Mucosa of stomach (tissue), 1 donor: ENCODE data around the gene PDE8B.

Source experiments
- H3K27me3 ChIP-seq: one replicate; pipeline ENCODE4 v1.7.0; 2013; ENCODE audit warnings: mild to moderate bottlenecking, low read length; ENCODE audit not compliant: control insufficient read depth, insufficient read depth
- H3K36me3 ChIP-seq: one replicate; pipeline ENCODE4 v1.7.0; 2013; ENCODE audit warnings: low read length; ENCODE audit not compliant: control insufficient read depth, insufficient read depth
- H3K4me1 ChIP-seq: one replicate; pipeline ENCODE4 v1.7.0; 2013; ENCODE audit warnings: mild to moderate bottlenecking, low read length; ENCODE audit not compliant: control insufficient read depth, insufficient read depth
- H3K4me3 ChIP-seq: one replicate; pipeline ENCODE4 v1.7.0; 2013; ENCODE audit warnings: low read length
- H3K9ac ChIP-seq: one replicate; pipeline ENCODE4 v1.7.0; 2013; ENCODE audit warnings: mild to moderate bottlenecking, low read length, moderate library complexity
- H3K9me3 ChIP-seq: one replicate; pipeline ENCODE4 v1.7.0; 2013; ENCODE audit warnings: mild to moderate bottlenecking, low read length, moderate library complexity; ENCODE audit not compliant: control insufficient read depth
- donor health status: Pancreatic carcinoma.

PDE8B gene

DNA sequence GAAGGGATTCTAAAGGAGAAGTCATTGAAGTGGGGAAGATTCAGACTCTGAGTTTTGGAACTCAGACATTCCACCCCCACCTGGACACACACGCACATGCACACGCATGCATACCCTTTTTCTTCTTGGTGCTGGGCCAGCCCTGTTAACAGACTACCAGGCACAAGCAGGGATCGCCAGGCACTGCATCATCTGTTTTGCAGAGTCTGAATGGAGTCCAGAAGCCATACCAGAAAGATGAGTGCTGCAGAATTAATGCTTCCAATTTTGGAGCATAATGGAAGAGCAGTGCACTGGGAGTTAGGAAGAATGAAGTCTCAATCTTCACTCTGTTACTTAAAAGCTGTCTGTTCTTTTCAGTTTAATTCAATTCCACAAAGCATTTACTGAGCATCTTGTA, 95.5 kb downstream of the PDE8B start:
- Histone ChIP-seq H3K4me1 (no peaks in the 10 kb centered on the region), H3K9me3 (no peaks in the 10 kb centered on the region), H3K36me3 (no peaks in the 10 kb centered on the region), H3K9ac (no peak overlapping the region), H3K4me3 (no peak overlapping the region), H3K27me3 (no peaks in the 10 kb centered on the region)

DNA sequence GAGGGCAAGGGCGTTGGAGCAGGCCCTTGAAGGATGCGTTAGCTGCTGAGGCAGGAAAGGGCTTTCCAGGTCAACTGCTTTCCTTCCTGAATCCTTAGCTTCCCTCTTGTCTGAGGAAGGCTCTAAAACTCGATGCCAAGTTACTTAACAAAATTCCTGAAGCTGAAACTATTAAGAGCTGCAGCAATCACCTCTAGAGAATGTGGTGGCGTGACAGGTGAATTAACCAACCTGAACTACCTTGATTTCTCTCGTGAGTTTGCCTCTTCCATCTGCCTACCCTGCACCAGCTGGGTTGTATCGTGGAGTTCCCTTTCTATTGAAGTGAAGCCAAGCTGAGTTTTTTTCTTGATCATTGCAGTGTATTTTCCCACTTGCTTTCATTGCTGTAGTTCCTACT, 96.1 kb downstream of the PDE8B start:
- Histone ChIP-seq H3K4me3 (no peak overlapping the region), H3K9ac (no peak overlapping the region), H3K9me3 (no peaks in the 10 kb centered on the region)

DNA sequence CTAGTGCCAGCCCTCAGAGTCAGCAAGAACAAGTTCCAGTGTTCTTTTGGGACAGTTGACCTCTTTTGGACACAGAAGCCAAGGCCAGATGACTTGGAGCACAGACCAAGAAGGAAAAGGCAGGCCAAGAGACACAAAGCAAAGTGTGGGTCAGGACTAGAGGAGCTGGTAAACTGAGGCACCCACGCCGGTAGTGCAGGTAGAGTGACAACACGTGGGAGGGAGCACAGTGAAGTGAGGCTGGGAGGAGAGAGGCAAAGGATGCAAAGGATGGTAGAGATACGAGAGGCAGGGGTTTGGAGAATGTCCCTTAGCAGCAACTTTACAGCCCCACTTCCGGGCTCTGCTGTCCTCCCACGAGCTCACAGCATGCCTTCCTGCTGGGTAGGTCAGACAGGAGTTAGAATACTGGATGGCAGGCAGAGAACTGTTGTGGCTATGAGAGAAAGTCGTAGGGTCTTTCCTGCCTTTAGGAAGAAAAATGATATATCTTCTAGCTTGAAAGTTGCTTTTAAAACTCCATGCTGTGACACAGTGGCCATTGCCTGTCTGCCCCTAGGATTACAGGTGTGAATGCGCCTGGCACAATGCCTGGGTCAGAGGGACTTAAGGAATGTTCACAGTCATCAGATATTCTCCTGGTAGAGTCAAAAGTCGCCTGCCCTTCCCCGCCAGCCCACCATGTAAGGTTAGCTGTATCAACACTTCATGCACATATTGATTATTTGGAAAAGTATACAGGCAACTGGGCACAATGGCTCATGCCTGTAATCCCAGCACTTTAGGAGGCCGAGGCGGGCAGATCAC, 97.9 kb downstream of the PDE8B start:
- Histone ChIP-seq H3K9ac (no peak overlapping the region), H3K9me3 (no peaks in the 10 kb centered on the region), H3K4me3 (no peak overlapping the region), H3K36me3 (no peaks in the 10 kb centered on the region), H3K4me1 (no peaks in the 10 kb centered on the region), H3K27me3 (no peaks in the 10 kb centered on the region)

More for the DNA sequence above, 96.1 kb downstream of the PDE8B start:
- Histone ChIP-seq H3K4me1 (no peaks in the 10 kb centered on the region), H3K27me3 (no peaks in the 10 kb centered on the region), H3K36me3 (no peaks in the 10 kb centered on the region)

DNA sequence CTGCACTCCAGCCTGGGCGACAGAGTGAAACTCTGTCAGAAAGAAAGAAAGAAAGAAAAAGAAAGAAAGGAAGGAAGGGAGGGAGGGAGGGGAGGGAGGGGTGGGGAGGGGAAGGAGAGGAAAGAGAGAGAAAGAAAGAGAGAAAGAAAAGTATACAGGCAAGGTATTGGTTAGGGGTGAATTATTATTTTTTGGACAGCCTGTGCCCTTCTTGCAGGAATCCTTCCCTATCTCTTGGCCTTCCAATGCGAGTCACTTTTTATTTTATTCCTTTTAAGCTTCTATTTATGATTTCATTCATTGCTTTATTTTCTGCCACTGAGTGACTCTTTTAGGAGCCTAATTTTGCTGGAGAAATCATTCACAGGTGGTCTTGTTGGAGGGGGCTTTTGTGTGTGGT, 98.7 kb downstream of the PDE8B start:
- Histone ChIP-seq H3K27me3 (no peaks in the 10 kb centered on the region), H3K4me1 (no peaks in the 10 kb centered on the region), H3K9ac (no peak overlapping the region), H3K36me3 (no peaks in the 10 kb centered on the region), H3K4me3 (no peak overlapping the region), H3K9me3 (no peaks in the 10 kb centered on the region)

DNA sequence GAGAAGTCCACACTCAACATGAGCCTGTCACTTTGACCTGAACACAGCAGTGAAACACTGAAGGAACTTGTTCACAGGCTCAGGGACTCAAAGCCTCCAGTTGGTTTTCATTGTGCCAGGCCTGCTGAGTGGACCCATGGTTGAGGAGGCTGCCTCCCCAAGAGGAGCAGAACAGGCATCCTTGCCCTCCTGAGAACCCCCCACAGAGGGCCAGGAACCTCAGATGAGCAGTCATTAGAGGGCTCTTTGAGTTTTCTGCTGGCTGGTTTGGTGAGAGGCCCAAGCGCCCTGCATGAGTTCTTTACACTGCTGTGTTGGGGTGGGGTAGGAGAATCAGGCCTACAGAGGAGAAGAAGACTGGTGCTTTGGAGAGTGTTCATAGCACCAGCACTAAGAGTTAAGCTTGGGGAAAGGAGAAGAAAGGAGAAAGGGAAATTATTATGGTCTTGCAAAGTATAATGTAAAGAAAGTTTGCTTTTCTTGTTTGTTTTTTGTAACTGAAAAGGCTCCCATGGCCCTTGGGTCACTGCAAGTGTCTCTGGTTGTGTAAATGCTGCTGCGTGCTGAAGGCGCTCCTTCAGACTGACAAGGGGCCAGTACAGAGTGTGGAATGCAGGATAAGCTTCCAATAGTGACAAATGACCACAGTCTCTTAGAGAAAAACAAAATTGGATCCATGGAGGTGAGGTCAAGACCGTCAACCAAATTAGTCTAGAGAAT, 100.2 kb downstream of the PDE8B start:
- Histone ChIP-seq H3K9me3 (no peaks in the 10 kb centered on the region), H3K4me3 (no peak overlapping the region), H3K27me3 (no peaks in the 10 kb centered on the region), H3K4me1 (no peaks in the 10 kb centered on the region), H3K36me3 (no peaks in the 10 kb centered on the region), H3K9ac (no peak overlapping the region)

DNA sequence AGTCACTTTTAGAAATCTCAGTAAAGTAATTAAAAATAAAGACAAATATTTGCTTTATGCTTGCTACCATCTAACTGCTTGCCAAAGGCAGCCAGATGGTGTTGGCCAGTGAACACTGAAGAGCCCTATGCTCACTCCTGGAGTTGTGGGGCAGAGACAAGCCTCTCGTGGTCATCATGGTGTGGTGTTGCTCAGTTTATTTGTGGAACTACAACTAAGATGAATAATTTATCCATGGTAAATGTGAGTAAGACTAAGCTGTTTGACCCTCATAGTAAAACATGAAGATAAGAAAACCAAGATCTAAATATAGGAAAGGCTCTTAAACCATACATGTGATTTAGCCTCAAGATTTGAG, 100.7 kb downstream of the PDE8B start:
- no peaks in the 10 kb centered on the region for H3K4me1 ChIP-seq
- H3K9me3 ChIP-seq, result no peaks in the 10 kb centered on the region
- H3K4me3 ChIP-seq, result no peak overlapping the region
- no peaks in the 10 kb centered on the region for H3K36me3 ChIP-seq
- H3K27me3 ChIP-seq, result no peaks in the 10 kb centered on the region
- no peak overlapping the region for H3K9ac ChIP-seq

DNA sequence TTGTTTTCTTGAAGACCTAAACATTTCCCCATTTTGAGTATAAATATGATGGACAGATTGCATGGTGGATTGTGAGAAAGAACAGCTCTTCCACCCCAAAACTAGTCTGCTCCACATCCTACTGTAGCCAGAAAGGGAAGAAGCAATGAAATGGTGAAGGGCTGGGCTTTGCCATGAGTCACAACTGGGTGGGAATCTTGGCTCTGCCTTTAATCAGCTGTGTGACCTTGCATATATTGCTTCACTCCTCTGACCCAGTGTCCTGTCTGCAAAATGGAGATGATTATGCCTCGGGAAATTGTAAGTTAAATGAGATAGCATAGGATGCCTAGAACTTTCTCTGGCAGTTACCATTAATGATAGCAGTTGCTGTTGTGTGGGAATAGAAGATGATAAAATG, 101.9 kb downstream of the PDE8B start:
- H3K27me3 ChIP-seq, result no peaks in the 10 kb centered on the region
- H3K36me3 ChIP-seq, result no peaks in the 10 kb centered on the region
- no peak overlapping the region for H3K4me3 ChIP-seq
- no peaks in the 10 kb centered on the region for H3K4me1 ChIP-seq
- H3K9me3 ChIP-seq, result no peaks in the 10 kb centered on the region
- no peak overlapping the region for H3K9ac ChIP-seq

DNA sequence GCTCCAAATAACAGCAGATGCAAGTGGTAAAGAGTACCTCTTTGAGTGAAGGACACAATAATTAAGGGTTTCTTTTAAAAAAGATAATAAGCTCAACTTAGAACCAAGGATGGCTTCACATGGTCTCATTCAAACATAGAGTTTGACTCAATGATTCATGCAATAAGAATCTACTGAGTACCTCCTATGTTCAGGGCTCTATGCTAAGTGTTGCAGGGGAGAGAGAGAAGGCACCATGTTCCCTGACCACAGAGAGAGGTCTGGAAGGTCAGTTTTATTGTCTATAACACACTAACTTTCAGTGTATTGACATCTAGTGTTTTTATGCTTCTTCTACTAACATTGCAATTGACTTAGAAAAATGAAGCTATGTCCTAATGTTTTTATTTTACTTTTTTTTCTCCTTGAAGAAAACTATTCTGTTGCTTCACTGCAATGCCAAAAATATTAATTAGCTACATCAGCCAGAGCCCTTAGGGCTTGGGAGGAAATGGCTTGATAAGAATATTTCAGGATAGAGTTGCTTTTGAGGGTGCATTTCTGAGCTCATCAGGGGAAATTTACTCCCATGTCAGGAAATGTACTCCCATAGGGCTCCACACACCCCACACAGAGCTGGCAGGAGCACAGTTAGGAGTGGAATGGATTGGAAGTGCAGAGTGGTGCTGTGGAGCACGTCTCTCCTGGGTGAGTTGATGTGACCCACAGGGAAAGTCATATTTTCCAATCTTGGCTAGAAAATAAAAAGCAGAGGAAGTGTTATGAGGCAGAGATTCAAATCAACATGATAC, 106.6 kb downstream of the PDE8B start:
- H3K9me3 ChIP-seq, result no peaks in the 10 kb centered on the region
- H3K4me3 ChIP-seq, result no peak overlapping the region
- H3K9ac ChIP-seq, result no peak overlapping the region
- no peaks in the 10 kb centered on the region for H3K4me1 ChIP-seq
- H3K27me3 ChIP-seq, result no peaks in the 10 kb centered on the region
- H3K36me3 ChIP-seq, result no peaks in the 10 kb centered on the region

DNA sequence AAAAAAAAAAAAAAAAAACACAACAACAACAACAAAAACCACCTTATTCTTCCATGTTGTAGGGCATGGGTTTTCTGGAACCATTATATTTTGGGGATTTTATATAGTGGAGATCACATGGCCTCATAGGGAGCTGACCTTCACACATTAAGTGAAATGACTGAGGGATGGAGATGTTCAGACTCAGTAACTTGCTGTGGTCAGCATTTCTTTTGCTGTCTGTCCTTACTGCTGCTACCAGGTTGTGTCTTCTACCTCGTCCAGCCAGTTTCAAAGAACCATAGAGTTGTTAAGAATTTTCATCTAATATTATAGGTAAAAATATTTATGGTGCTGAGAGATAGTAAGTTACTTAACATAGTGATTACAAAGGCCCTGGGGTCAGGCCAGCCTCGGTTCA, 107.6 kb downstream of the PDE8B start:
- Histone ChIP-seq H3K9ac (no peak overlapping the region), H3K4me3 (no peak overlapping the region), H3K9me3 (no peaks in the 10 kb centered on the region), H3K36me3 (no peaks in the 10 kb centered on the region), H3K4me1 (no peaks in the 10 kb centered on the region), H3K27me3 (no peaks in the 10 kb centered on the region)

DNA sequence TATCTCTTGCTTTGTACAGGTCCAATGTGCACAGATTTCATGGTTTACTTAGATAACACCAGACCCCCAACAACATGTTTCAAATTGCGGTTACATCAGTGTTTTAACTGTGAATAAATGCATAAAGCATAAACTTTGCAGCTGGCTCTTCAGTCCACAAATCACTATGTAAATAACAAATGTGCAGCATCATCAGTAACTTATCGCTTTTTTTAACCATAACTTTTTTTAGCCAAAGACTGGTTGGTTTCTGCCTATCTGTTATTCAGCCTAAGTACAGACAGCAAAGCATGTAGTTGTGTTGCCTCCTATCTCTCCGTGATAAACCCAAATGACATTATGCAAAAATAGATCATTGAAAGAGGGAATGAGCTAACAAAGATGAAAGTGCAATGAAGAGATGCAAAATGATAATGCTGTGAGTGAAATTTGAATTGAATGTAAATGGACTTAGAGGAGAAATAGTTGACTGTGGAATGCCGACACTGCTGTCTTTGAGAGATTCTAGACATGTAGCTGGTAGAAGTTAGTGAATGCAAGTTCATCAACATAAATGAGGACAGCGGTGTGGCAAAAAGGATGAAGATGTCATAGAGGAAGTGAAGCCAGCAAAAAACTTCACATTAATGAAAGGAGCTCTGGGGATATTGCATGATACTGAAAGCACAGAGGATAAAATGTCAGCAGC, 108.8 kb downstream of the PDE8B start:
- Histone ChIP-seq H3K36me3 (no peaks in the 10 kb centered on the region), H3K4me3 (no peak overlapping the region), H3K4me1 (no peaks in the 10 kb centered on the region), H3K27me3 (no peaks in the 10 kb centered on the region), H3K9me3 (no peaks in the 10 kb centered on the region), H3K9ac (no peak overlapping the region)

DNA sequence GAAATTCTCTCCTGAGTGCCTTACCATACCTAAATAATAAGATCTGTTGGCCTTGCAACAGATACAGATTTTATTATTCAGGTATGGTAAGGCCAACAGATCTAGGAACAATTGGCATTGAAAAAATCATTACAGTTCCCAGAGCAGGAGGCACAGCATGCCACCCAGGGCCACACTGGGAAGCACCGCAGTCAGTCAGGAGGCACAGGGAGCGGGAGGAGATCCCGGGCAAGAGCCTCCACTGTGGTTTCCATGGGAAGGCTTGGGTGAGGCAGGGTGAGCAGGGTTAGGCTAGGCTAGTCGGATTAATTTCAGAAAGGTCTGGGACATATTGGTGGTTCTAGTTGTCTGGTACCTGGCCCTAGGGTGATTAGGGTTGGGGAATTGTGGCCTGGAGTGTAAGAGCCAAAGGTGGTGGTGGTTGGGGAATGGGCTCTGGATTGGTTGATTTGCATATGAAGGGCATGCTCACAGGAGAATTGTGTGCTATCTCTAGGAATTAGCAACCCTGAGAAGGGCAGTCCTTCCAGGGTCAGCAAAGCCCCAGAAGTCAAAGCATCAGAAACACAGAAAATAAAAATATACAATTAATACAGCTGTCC, 111.4 kb downstream of the PDE8B start:
- Histone ChIP-seq H3K9ac (no peak overlapping the region), H3K27me3 (no peaks in the 10 kb centered on the region), H3K36me3 (no peaks in the 10 kb centered on the region), H3K4me1 (no peaks in the 10 kb centered on the region), H3K4me3 (no peak overlapping the region), H3K9me3 (no peaks in the 10 kb centered on the region)
